Dedifferentiated amniotic fluid mesenchymal stem cell (primary cell): Measurements from ENCODE around the gene PTPMT1.

Source experiments
- DNase-seq: peaks from one replicate; pipeline ENCODE4 v3.0.0-alpha.2; 2016; ENCODE audit errors: extremely low spot score

The PTPMT1 gene

GRCh38 chr11:47607380-47607779 lies 42.0 kb downstream of the PTPMT1 start:
- peak; percentile 70 for DNase-seq

GRCh38 chr11:47609675-47610074 lies 44.3 kb downstream of the PTPMT1 start:
- no peak for DNase-seq

- DNase-seq, result no peak
These were observed 46.0 kb downstream of the PTPMT1 start for GRCh38 chr11:47611348-47611794.

- DNase-seq, result no peak
These were observed 49.9 kb downstream of the PTPMT1 start for GRCh38 chr11:47615249-47615648.

- DNase-seq, result peak; percentile 84
These were observed 51.5 kb downstream of the PTPMT1 start for GRCh38 chr11:47616726-47617416.

GRCh38 chr11:47617417-47617809 lies 52.0 kb downstream of the PTPMT1 start:
- DNase-seq, result peak; percentile 69

GRCh38 chr11:47620836-47621378 lies 55.5 kb downstream of the PTPMT1 start:
- no peak for DNase-seq
